CD4-positive, alpha-beta T cell treated with Interleukin-10 for 1 hour (primary cell): Measurements from ENCODE around the gene PIH1D1.

Source experiments
- DNase-seq: peaks from one replicate; pipeline ENCODE4 v3.0.0-alpha.2; 2020

Gene PIH1D1

GRCh38 chr19:49432141-49433073 lies 19.2 kb downstream of the PIH1D1 start:
- DNase-seq = peak; percentile 46

GRCh38 chr19:49431330-49431749 lies 20.3 kb downstream of the PIH1D1 start:
- peak; percentile 47 for DNase-seq

GRCh38 chr19:49430678-49431329 lies 20.8 kb downstream of the PIH1D1 start:
- DNase-seq = no peak

- no peak for DNase-seq
Measured at GRCh38 chr19:49430172-49430677, 21.4 kb downstream of the PIH1D1 start.

- no peak for DNase-seq
Measured at GRCh38 chr19:49428547-49429451, 22.8 kb downstream of the PIH1D1 start.

- peak; percentile 31 for DNase-seq
Measured at GRCh38 chr19:49427855-49428546, 23.6 kb downstream of the PIH1D1 start.

- no peak for DNase-seq
Measured at GRCh38 chr19:49427339-49427738, 24.3 kb downstream of the PIH1D1 start.

GRCh38 chr19:49425922-49426592 lies 25.6 kb downstream of the PIH1D1 start:
- no peak for DNase-seq

GRCh38 chr19:49425178-49425577 lies 26.4 kb downstream of the PIH1D1 start, which contains the start of gene GFY:
Gene GFY, plus strand, starts transcription at chr19:49425388. Its CDS starts 1,043 bp downstream, at chr19:49426431.
- no peak for DNase-seq

GRCh38 chr19:49423985-49424303 lies 27.7 kb downstream of the PIH1D1 start:
- DNase-seq = peak; percentile 55

GRCh38 chr19:49423071-49423984 lies 28.3 kb downstream of the PIH1D1 start, which contains the start of gene PTH2:
Gene PTH2, minus strand, starts transcription at chr19:49423441. Its CDS starts 102 bp downstream, at chr19:49423339.
- no peak for DNase-seq

GRCh38 chr19:49422407-49423070 lies 29.1 kb downstream of the PIH1D1 start:
- DNase-seq = peak; percentile 59

- no peak for DNase-seq
Measured at GRCh38 chr19:49421878-49422202, 29.8 kb downstream of the PIH1D1 start.

GRCh38 chr19:49421039-49421877 lies 30.4 kb downstream of the PIH1D1 start:
- peak; percentile 45 for DNase-seq

- DNase-seq = no peak
Measured at GRCh38 chr19:49420227-49420626, 31.4 kb downstream of the PIH1D1 start.

GRCh38 chr19:49419173-49419572 lies 32.4 kb downstream of the PIH1D1 start:
- DNase-seq = no peak

GRCh38 chr19:49418511-49418910 lies 33.1 kb downstream of the PIH1D1 start:
- DNase-seq = no peak

- DNase-seq = no peak
Measured at GRCh38 chr19:49417088-49417487, 34.5 kb downstream of the PIH1D1 start.

GRCh38 chr19:49415810-49416200 lies 35.8 kb downstream of the PIH1D1 start:
- DNase-seq = no peak
